ENCODE results near the gene LMF1.

DNA sequence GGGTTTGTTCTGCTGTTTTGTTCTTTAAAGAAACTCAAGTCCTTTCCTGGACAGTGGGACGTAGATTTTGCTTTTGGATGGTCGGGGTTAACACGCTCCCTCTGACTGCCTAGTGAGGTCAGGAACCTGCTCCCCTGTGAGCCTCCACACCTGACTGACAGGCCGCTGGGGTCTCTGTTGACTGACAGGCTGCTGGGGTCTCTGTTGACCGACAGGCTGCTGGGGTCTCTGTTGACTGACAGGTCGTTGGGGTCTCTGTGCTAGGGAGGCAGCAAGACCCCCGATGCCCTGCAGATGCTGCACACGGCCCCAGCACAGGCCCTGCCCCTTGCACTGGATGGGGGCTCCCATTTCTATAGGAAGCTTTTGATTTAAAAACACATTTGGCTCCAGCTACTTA lies 33.5 kb downstream of the LMF1 start:
- TF ChIP-seq POLR2A (IDR thresholded peaks at IDR 0.05; ENCODE audit: low read depth, low read length) = no peak
- TF ChIP-seq CTCF (conservative IDR thresholded peaks at IDR 0.05; ENCODE audit: low read depth, low read length) = no peak
- TF ChIP-seq RFX5 (IDR thresholded peaks at IDR 0.05; ENCODE audit: low read depth, low read length) = no peak
- TF ChIP-seq, protein P1, sequence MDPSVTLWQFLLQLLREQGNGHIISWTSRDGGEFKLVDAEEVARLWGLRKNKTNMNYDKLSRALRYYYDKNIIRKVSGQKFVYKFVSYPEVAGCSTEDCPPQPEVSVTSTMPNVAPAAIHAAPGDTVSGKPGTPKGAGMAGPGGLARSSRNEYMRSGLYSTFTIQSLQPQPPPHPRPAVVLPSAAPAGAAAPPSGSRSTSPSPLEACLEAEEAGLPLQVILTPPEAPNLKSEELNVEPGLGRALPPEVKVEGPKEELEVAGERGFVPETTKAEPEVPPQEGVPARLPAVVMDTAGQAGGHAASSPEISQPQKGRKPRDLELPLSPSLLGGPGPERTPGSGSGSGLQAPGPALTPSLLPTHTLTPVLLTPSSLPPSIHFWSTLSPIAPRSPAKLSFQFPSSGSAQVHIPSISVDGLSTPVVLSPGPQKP (IDR thresholded peaks at IDR 0.05; ENCODE audit: borderline replicate concordance, low read depth, low read length) = no peak
- no peak for TF ChIP-seq BHLHE40 (IDR thresholded peaks at IDR 0.05; ENCODE audit: low read depth, low read length)
- no peak for TF ChIP-seq USF2 (IDR thresholded peaks at IDR 0.05; ENCODE audit: low read depth, low read length)
- TF ChIP-seq RAD21 (IDR thresholded peaks at IDR 0.05; ENCODE audit: low read length) = no peak
